GM12872 (cell line): ENCODE data around the gene RIOK3.

Experiments used
- CTCF ChIP-seq: IDR thresholded peaks from 3 replicates; pipeline ENCODE4 v1.5.1; 2011; ENCODE audit warnings: low read depth, mild to moderate bottlenecking, low read length, moderate library complexity; ENCODE audit not compliant: insufficient read depth

Gene RIOK3

DNA sequence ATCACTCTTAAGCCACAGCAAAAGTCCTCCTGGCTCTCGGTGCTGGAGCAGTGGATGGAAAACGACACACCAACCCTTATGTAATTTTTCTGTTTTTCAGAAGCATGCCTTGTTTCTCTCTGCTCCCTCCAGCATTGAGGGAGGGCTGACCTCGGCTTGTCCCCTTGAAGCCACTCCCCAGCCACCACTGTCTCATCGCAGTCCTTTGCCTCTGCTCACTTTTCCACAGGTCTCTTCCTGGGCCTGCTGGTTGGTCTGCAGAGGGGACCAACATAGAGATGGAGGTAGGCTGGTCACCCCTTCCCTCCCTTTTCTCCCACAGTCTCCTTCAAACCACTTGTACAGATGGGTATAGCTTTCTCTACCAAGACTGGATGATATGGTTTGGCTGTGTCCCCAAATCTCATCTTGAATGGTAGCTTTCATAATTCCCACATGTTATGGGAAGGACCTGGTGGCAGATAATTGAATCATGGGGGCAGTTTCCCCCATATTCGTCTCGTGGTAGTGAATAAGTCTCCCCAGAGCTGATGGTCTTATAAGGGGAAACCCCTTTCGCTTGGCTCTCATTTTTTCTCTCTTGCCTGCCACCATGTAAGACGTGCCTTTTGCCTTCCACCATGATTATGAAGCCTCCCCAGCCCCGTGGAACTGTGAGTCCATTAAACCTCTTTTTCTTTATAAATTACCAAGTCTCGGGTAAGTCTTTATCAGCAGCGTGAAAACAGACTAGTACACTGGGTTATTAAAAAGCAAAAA lies 14.3 kb upstream of the RIOK3 start:
- TF ChIP-seq CTCF, result no peak

DNA sequence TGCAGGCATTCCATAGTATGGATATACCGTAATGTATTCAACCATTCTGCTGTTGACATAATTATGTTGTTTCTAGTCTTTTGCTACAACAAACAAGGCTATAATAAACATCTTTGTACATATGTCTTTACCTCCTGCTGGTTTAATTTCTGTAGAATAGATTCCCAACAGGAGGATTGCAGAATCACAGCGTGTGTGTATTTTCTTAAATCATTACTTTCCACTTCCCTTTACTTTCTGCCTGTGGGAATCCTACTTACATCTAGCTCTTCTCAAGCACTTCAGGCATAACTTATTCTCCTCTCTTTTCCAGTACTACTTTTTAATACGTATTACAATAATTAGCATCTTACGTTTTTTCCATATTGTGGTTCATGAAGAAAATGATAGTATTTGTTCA lies 13.0 kb upstream of the RIOK3 start:
- no peak for TF ChIP-seq CTCF

GRCh38 chr18:23442958-23443357 lies 10.1 kb upstream of the RIOK3 start:
- no peak for TF ChIP-seq CTCF

GRCh38 chr18:23448291-23448690 lies 4.8 kb upstream of the RIOK3 start:
- TF ChIP-seq CTCF, result no peak

DNA sequence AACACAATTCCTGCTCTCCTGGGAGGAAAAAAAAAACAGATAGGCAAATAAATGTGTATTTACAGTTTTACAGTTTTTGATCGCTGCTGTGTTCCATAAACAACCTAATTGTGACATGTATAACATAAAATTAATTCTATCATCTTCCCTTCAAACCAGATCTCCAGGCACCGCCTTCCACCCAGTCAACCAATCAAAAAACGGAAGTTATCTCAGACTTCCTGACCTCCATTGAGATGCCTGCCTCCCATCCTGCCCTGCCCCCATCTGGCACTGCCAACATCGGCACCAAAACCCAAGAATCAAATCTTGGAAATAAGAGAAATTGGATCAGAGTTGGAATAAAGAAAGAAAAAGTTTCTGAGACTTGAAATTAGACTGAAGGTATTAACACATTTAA lies 3.1 kb upstream of the RIOK3 start:
- no peak for TF ChIP-seq CTCF

DNA sequence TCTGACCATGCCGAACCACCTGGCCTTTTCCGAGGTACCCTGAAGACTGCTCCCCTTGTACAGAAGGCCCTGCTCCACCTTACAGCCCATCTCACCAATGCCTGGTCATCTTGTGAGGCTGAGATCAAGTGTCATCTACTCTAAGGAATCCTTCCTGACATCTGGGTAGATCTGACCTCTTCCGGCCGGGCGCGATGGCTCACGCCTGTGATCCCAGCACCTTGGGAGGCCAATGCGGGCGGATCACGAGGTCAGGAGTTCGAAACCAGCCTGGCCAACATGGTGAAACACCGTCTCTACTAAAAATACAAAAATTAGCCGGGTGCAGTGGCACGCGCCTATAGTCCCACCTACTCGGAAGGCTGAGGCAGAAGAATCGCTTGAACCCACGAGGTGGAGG lies 2.1 kb upstream of the RIOK3 start:
- no peak for TF ChIP-seq CTCF

GRCh38 chr18:23451491-23451890 lies 1.6 kb upstream of the RIOK3 start:
- no peak for TF ChIP-seq CTCF
